PC-9 (cell line): ENCODE measurements around the gene SPDYE2B.
"Not testable (repeated sequence)": the region's sequence is repeated elsewhere in the genome, so short reads cannot be mapped to it uniquely, and the experiment has no call there.

Experiments used
- EZH2 ChIP-seq: fragments of 200-600 bp; sonication (generic); IDR thresholded peaks from 2 replicates; pipeline ENCODE4 v1.8.0; 2017; ENCODE audit warnings: antibody characterized with exemption, low read depth
- TF ChIP-seq, protein P1 (sequence below): fragments of 200-600 bp; sonication (generic); conservative IDR thresholded peaks from 2 replicates; pipeline ENCODE4 v1.6.1; 2017; ENCODE audit warnings: mixed run types, antibody characterized with exemption, mild to moderate bottlenecking, moderate library complexity

DNA sequence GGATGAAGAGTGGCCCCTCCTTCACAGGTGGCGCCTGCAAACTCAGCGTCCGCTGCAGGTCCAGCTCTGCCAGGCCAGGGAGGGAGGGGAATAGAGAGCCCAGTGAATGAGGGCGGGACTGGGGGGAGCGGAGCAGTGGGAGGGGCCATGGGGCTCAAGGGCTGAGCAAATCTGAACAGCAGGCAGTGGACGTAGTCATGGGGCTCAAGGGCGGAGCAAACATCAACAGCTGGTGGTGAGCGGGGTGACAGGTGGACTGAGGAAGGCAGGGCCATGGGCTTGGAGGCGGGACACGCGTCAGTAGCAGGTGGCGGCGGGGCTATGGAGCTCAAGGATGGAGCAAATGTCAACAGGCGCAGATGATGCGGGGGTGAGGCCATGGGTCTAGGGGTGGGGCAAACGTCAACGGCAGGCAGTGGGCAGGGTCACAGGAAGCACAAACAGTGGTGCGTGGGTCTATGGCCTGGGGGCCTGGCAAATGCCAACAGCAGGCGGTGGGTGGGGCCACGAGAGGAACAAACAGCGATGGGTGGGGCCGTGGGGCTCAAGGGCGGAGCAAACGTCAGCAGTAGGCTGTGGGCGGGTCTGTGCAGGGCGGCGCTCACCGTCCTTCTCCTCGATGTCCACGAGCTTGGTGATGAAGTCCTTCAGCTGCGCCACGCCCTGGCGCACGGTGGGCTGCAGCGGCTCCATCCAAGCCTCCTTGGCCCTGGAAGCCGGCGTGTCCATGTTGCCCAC, 38.3 kb downstream of the SPDYE2B start:
- TF ChIP-seq, protein P1, sequence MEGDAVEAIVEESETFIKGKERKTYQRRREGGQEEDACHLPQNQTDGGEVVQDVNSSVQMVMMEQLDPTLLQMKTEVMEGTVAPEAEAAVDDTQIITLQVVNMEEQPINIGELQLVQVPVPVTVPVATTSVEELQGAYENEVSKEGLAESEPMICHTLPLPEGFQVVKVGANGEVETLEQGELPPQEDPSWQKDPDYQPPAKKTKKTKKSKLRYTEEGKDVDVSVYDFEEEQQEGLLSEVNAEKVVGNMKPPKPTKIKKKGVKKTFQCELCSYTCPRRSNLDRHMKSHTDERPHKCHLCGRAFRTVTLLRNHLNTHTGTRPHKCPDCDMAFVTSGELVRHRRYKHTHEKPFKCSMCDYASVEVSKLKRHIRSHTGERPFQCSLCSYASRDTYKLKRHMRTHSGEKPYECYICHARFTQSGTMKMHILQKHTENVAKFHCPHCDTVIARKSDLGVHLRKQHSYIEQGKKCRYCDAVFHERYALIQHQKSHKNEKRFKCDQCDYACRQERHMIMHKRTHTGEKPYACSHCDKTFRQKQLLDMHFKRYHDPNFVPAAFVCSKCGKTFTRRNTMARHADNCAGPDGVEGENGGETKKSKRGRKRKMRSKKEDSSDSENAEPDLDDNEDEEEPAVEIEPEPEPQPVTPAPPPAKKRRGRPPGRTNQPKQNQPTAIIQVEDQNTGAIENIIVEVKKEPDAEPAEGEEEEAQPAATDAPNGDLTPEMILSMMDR = not testable (repeated sequence)
- not testable (repeated sequence) for TF ChIP-seq EZH2
